Mesenchymal stem cell (in vitro differentiated cells and primary cell): ENCODE measurements around the gene JMJD8.

ENCODE experiments used
- DNase-seq: peaks from one replicate; pipeline ENCODE4 v3.0.0-alpha.2; 2013
- H2AFZ ChIP-seq: one replicate; pipeline ENCODE4 v1.6.1; 2013; ENCODE audit warnings: low read depth, mild to moderate bottlenecking, control low read depth, inconsistent platforms, low read length, moderate library complexity
- H2AK5ac ChIP-seq: 2 replicates; pipeline ENCODE4 v1.6.1; 2013; ENCODE audit warnings: low read length, moderate library complexity, mild to moderate bottlenecking, inconsistent platforms; ENCODE audit not compliant: severe bottlenecking
- H2BK120ac ChIP-seq: one replicate; pipeline ENCODE4 v1.6.1; 2013; ENCODE audit warnings: low read depth, mild to moderate bottlenecking, inconsistent platforms, low read length, moderate library complexity
- H2BK12ac ChIP-seq, 2 experiments: one replicate each; pipeline ENCODE4 v1.6.1; 2013; ENCODE audit warnings: inconsistent platforms in 2 of 2, low read length in 2 of 2, mild to moderate bottlenecking in 2 of 2, moderate library complexity in 2 of 2, control low read depth in 1 of 2
- H2BK15ac ChIP-seq: one replicate; pipeline ENCODE4 v1.6.1; 2013; ENCODE audit warnings: mild to moderate bottlenecking, low read depth, inconsistent platforms; ENCODE audit not compliant: poor library complexity, severe bottlenecking
- H2BK5ac ChIP-seq: 2 replicates; pipeline ENCODE4 v1.6.1; 2013; ENCODE audit warnings: low read depth, mild to moderate bottlenecking, low read length, control low read depth, inconsistent platforms; ENCODE audit not compliant: poor library complexity, severe bottlenecking
- H3K14ac ChIP-seq, 2 experiments: one replicate each; pipeline ENCODE4 v1.6.1; 2013; ENCODE audit warnings: inconsistent platforms in 2 of 2, low read length in 2 of 2, control low read depth in 1 of 2, mild to moderate bottlenecking in 1 of 2, moderate library complexity in 1 of 2
- H3K18ac ChIP-seq, 2 experiments: one replicate each; pipeline ENCODE4 v1.6.1; 2013; ENCODE audit warnings: inconsistent platforms in 2 of 2, low read length in 2 of 2, control low read depth in 1 of 2, low read depth in 1 of 2, mild to moderate bottlenecking in 1 of 2
- H3K23ac ChIP-seq, 2 experiments: one replicate each; pipeline ENCODE4 v1.6.1; 2013; ENCODE audit warnings: inconsistent platforms in 2 of 2, low read length in 2 of 2, mild to moderate bottlenecking in 2 of 2, moderate library complexity in 2 of 2, control low read depth in 1 of 2
- H3K27ac ChIP-seq: 2 replicates; pipeline ENCODE4 v1.5.1; 2013; ENCODE audit warnings: mild to moderate bottlenecking, moderate library complexity, low read length, control low read depth, inconsistent platforms; ENCODE audit not compliant: poor library complexity, severe bottlenecking
- H3K27me3 ChIP-seq, 2 experiments: 2 replicates each; pipeline versions ENCODE4 v1.6.1 to v1.7.0; 2013; ENCODE audit warnings: low read length in 2 of 2, mild to moderate bottlenecking in 2 of 2, moderate library complexity in 2 of 2, control low read depth in 1 of 2, inconsistent platforms in 1 of 2; ENCODE audit not compliant: control insufficient read depth in 1 of 2, insufficient read depth in 1 of 2
- H3K36me3 ChIP-seq, 2 experiments: 2 replicates each; pipeline versions ENCODE4 v1.6.1 to v1.7.0; 2013; ENCODE audit warnings: low read length in 2 of 2, control low read depth in 1 of 2, inconsistent platforms in 1 of 2, low read depth in 1 of 2, mild to moderate bottlenecking in 1 of 2; ENCODE audit not compliant: insufficient read depth in 2 of 2, control insufficient read depth in 1 of 2
- H3K4ac ChIP-seq, 2 experiments: one replicate each; pipeline ENCODE4 v1.6.1; 2013; ENCODE audit warnings: inconsistent platforms in 2 of 2, low read length in 2 of 2, mild to moderate bottlenecking in 2 of 2, moderate library complexity in 2 of 2, control low read depth in 1 of 2, low read depth in 1 of 2
- H3K4me1 ChIP-seq: 2 replicates; pipeline ENCODE4 v1.6.1; 2013; ENCODE audit warnings: low read depth, low read length, control low read depth; ENCODE audit not compliant: control insufficient read depth, insufficient read depth
- H3K4me2 ChIP-seq: 2 replicates; pipeline ENCODE4 v1.6.1; 2013; ENCODE audit warnings: low read length, mild to moderate bottlenecking, inconsistent platforms; ENCODE audit not compliant: poor library complexity, severe bottlenecking
- H3K4me3 ChIP-seq, 2 experiments: 2 replicates each; pipeline versions ENCODE4 v1.5.1 to v1.7.0; 2013; ENCODE audit warnings: low read length in 2 of 2, mild to moderate bottlenecking in 2 of 2, control low read depth in 1 of 2, low read depth in 1 of 2; ENCODE audit not compliant: insufficient read depth in 1 of 2
- H3K79me1 ChIP-seq: replicated peaks from 2 replicates; pipeline ENCODE4 v1.6.1; 2013; ENCODE audit warnings: mild to moderate bottlenecking, control low read depth, low read length, inconsistent platforms; ENCODE audit not compliant: poor library complexity, severe bottlenecking
- H3K9ac ChIP-seq: 2 replicates; pipeline ENCODE4 v1.7.0; 2013; ENCODE audit warnings: mild to moderate bottlenecking, low read length, moderate library complexity
- H3K9me3 ChIP-seq: 2 replicates; pipeline ENCODE4 v1.7.0; 2013; ENCODE audit warnings: mild to moderate bottlenecking, low read length; ENCODE audit not compliant: control insufficient read depth
- H4K8ac ChIP-seq: one replicate; pipeline ENCODE4 v1.6.1; 2013; ENCODE audit warnings: inconsistent platforms, mild to moderate bottlenecking, low read length, moderate library complexity
- H4K91ac ChIP-seq: one replicate; pipeline ENCODE4 v1.6.1; 2013; ENCODE audit warnings: mild to moderate bottlenecking, low read length, inconsistent platforms
- WGBS: methylation state at CpG from one replicate; pipeline ENCODE4 v1.1.7; 2013; ENCODE audit warnings: mixed read lengths; 5-methylcytosine and 5-hydroxymethylcytosine counted together

Gene JMJD8

DNA sequence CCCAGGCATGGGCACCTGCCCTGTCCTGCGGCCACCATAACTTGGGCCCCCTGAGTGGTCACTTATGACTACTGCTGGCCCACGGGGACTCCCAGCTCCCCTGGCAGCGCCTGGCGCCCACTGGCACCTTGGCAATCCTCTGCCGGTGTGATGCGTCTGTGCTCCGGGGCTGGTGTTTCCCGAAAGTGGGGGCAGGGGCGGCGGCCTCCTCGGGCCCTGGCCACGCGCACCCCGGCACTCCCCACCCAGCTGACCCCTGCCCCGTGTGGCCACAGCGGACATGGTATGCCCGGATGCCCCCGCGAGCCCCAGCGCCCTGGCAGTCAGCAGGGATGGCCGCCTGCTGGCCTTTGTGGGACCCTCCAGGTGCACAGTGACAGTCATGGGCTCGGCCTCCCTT, 26.6 kb downstream of the JMJD8 start:
- no peaks in the 10 kb centered on the region for H3K27me3 ChIP-seq
- H2AFZ ChIP-seq = no peak overlapping the region
- no peak overlapping the region for H3K4ac ChIP-seq

GRCh38 chr16:654034-654433, 30.1 kb downstream of the JMJD8 start:
- H3K4me3 ChIP-seq = no peak overlapping the region
- no peak overlapping the region for H2AK5ac ChIP-seq
- peaks cover 5% of the 10 kb centered on the region for H3K79me1 ChIP-seq
- DNase-seq = no peak
- H2BK12ac ChIP-seq = no peak overlapping the region
- H3K18ac ChIP-seq = no peak overlapping the region
- H3K9me3 ChIP-seq = no peaks in the 10 kb centered on the region
- no peak overlapping the region for H2BK5ac ChIP-seq
- H4K8ac ChIP-seq = no peak overlapping the region
- H2BK120ac ChIP-seq = no peak overlapping the region
- peaks cover 11% of the 10 kb centered on the region for H3K4me1 ChIP-seq
- H3K36me3 ChIP-seq = peaks cover 12 to 84% of the 10 kb centered on the region in 2 experiments
- H3K23ac ChIP-seq = no peak overlapping the region
- H3K14ac ChIP-seq = no peak overlapping the region
- no peak overlapping the region for H3K27ac ChIP-seq
- 97% methylated on average over 11 of the region's 12 CpGs for WGBS
- H2AFZ ChIP-seq = no peak overlapping the region
- H3K4me2 ChIP-seq = no peak overlapping the region
- no peak overlapping the region for H3K4ac ChIP-seq
- no peaks in the 10 kb centered on the region for H3K27me3 ChIP-seq
- no peak overlapping the region for H4K91ac ChIP-seq
- no peak overlapping the region for H3K9ac ChIP-seq
- no peak overlapping the region for H2BK15ac ChIP-seq

More for the DNA sequence above, 26.6 kb downstream of the JMJD8 start:
- no peak overlapping the region for H3K18ac ChIP-seq
- peaks cover 19% of the 10 kb centered on the region for H3K4me1 ChIP-seq
- DNase-seq = no peak
- no peaks in the 10 kb centered on the region for H3K9me3 ChIP-seq
- no peak overlapping the region for H3K4me3 ChIP-seq
- H3K79me1 ChIP-seq = no peaks in the 10 kb centered on the region
- no peak overlapping the region for H4K8ac ChIP-seq
- H4K91ac ChIP-seq = no peak overlapping the region
- H2BK120ac ChIP-seq = no peak overlapping the region
- no peak overlapping the region for H2BK15ac ChIP-seq
- no peak overlapping the region for H2AK5ac ChIP-seq
- H3K27ac ChIP-seq = no peak overlapping the region
- no peak overlapping the region for H3K4me2 ChIP-seq
- H3K14ac ChIP-seq = no peak overlapping the region
- H2BK5ac ChIP-seq = no peak overlapping the region
- H3K36me3 ChIP-seq = peaks cover 12 to 83% of the 10 kb centered on the region in 2 experiments
- H3K9ac ChIP-seq = no peak overlapping the region
- H3K23ac ChIP-seq = no peak overlapping the region
- H2BK12ac ChIP-seq = no peak overlapping the region
- 95% methylated on average over 22 of the region's 22 CpGs for WGBS

DNA sequence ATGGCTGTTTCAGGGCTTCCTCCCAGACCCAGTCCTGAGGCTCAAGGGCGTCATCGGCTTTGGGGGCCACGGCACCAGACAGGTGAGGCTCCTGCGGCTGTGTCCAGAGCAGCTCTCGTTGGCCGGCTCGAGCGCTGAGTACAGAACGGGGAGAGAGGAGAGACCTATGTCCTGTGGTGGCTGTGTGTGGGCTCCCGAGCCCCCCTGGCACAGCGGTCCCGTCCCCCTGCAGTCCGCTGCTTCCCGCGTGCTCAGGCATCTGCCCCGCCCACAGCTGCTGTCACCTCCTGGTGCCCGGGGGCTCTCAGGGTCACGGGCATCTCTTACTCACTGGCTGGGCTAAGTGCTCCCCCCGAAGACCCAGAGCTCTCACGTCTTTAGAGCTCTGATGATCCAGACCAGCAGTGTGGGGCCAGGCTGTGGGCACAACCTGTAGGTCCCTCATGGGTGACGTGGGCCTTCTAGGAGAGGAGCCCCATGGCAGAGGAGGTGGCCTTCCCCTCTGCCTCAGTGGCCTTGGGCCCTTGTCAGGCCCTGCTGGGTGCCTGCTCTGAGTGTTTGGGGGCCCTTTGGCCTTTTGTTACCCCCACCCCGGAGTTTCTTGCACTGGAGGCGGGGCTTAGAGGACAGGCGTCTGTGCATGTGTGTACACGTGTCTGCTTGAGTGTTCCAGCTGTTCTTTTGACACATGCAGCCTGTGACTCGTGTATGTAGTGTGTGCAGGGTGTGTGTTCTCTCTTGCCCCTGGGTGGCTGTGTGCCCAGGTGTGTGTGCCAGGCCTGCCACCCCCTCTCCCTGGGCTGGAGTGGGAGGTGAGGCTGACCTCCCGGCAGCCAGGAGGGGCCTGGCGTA, 31.5 kb downstream of the JMJD8 start:
- Histone ChIP-seq H3K9ac (no peak overlapping the region), H3K79me1 (peaks cover 10% of the 10 kb centered on the region), H2BK15ac (no peak overlapping the region), H2AFZ (no peak overlapping the region), H2AK5ac (no peak overlapping the region), H3K23ac (no peak overlapping the region), H2BK120ac (no peak overlapping the region), H4K91ac (no peak overlapping the region), H2BK12ac (no peak overlapping the region), H3K36me3 (peaks cover 12 to 72% of the 10 kb centered on the region in 2 experiments), H3K4me2 (no peak overlapping the region), H3K14ac (no peak overlapping the region), H2BK5ac (no peak overlapping the region), H3K4me1 (peaks cover 24% of the 10 kb centered on the region), H4K8ac (no peak overlapping the region), H3K9me3 (no peaks in the 10 kb centered on the region), H3K27me3 (no peaks in the 10 kb centered on the region), H3K4me3 (no peak overlapping the region), H3K18ac (no peak overlapping the region), H3K27ac (no peak overlapping the region), H3K4ac (no peak overlapping the region)
- no peak for DNase-seq
- 89% methylated on average over 28 of the region's 28 CpGs for WGBS

GRCh38 chr16:651844-652243, 32.3 kb downstream of the JMJD8 start:
- H3K9ac ChIP-seq = no peak overlapping the region
- H2AFZ ChIP-seq = no peak overlapping the region
- H4K91ac ChIP-seq = no peak overlapping the region
- H2BK5ac ChIP-seq = no peak overlapping the region
- peaks cover 29% of the 10 kb centered on the region for H3K4me1 ChIP-seq
- H3K27me3 ChIP-seq = no peaks in the 10 kb centered on the region
- no peak overlapping the region for H3K27ac ChIP-seq
- peaks cover 12 to 72% of the 10 kb centered on the region in 2 experiments for H3K36me3 ChIP-seq
- H2AK5ac ChIP-seq = no peak overlapping the region
- WGBS = 95% methylated on average over 22 of the region's 22 CpGs
- H3K18ac ChIP-seq = no peak overlapping the region
- no peak overlapping the region for H3K4me2 ChIP-seq
- no peak overlapping the region for H2BK15ac ChIP-seq
- H3K9me3 ChIP-seq = no peaks in the 10 kb centered on the region
- H2BK120ac ChIP-seq = no peak overlapping the region
- no peak overlapping the region for H3K14ac ChIP-seq
- H3K4me3 ChIP-seq = no peak overlapping the region
- no peak for DNase-seq
- H3K4ac ChIP-seq = no peak overlapping the region
- H2BK12ac ChIP-seq = no peak overlapping the region
- H3K23ac ChIP-seq = no peak overlapping the region
- no peak overlapping the region for H4K8ac ChIP-seq
- H3K79me1 ChIP-seq = peaks cover 13% of the 10 kb centered on the region
